ENCODE measurements around the gene RABAC1.

RABAC1 gene

GRCh38 chr19:41959056-41960053 is at the start of gene RABAC1:
TSS of gene RABAC1 (minus strand) at chr19:41959321. CDS start at chr19:41959292, 29 bp downstream.
- Histone ChIP-seq H3K9ac (ENCODE audit: low read length) (peak within 1 kb of the TSS; percentile 72), H3K27ac (ENCODE audit: low read depth, low read length) (peak within 1 kb of the TSS; percentile 71), H3K27me3 (ENCODE audit: control insufficient read depth, insufficient read depth, low read length) (peaks cover 4% of the 10 kb centered on the region), H3K4me1 (ENCODE audit: control insufficient read depth, insufficient read depth, low read length) (peaks cover 2% of the 10 kb centered on the region), H3K36me3 (ENCODE audit: control insufficient read depth, insufficient read depth, low read length) (peaks cover 2% of the 10 kb centered on the region), H3K4me3 (ENCODE audit: low read length) (peak within 1 kb of the TSS; percentile 87)

- Histone ChIP-seq H3K27me3 (ENCODE audit: control insufficient read depth, insufficient read depth, low read length) (peaks cover 3% of the 10 kb centered on the region), H3K36me3 (ENCODE audit: control insufficient read depth, insufficient read depth, low read length) (no peaks in the 10 kb centered on the region)
These were observed 47.4 kb upstream of the RABAC1 start for GRCh38 chr19:42006569-42006968.

GRCh38 chr19:42005504-42005903 is 46.4 kb upstream of the RABAC1 start:
- H3K27ac ChIP-seq (ENCODE audit: low read depth, low read length), result no peak overlapping the region
- H3K9ac ChIP-seq (ENCODE audit: low read length), result no peak overlapping the region
- no peaks in the 10 kb centered on the region for H3K36me3 ChIP-seq (ENCODE audit: control insufficient read depth, insufficient read depth, low read length)
- H3K27me3 ChIP-seq (ENCODE audit: control insufficient read depth, insufficient read depth, low read length), result peaks cover 3% of the 10 kb centered on the region
- H3K4me1 ChIP-seq (ENCODE audit: control insufficient read depth, insufficient read depth, low read length), result no peaks in the 10 kb centered on the region
- H3K4me3 ChIP-seq (ENCODE audit: low read length), result no peak overlapping the region

More at GRCh38 chr19:42006569-42006968, 47.4 kb upstream of the RABAC1 start:
- H3K27ac ChIP-seq (ENCODE audit: low read depth, low read length), result no peak overlapping the region
- H3K4me3 ChIP-seq (ENCODE audit: low read length), result no peak overlapping the region
- H3K9ac ChIP-seq (ENCODE audit: low read length), result no peak overlapping the region
- no peaks in the 10 kb centered on the region for H3K4me1 ChIP-seq (ENCODE audit: control insufficient read depth, insufficient read depth, low read length)

GRCh38 chr19:42003506-42004294 is 44.6 kb upstream of the RABAC1 start:
- H3K4me1 ChIP-seq (ENCODE audit: control insufficient read depth, insufficient read depth, low read length), result no peaks in the 10 kb centered on the region
- H3K9ac ChIP-seq (ENCODE audit: low read length), result no peak overlapping the region
- no peaks in the 10 kb centered on the region for H3K36me3 ChIP-seq (ENCODE audit: control insufficient read depth, insufficient read depth, low read length)
- H3K27me3 ChIP-seq (ENCODE audit: control insufficient read depth, insufficient read depth, low read length), result peaks cover 6% of the 10 kb centered on the region
- H3K4me3 ChIP-seq (ENCODE audit: low read length), result no peak overlapping the region
- no peak overlapping the region for H3K27ac ChIP-seq (ENCODE audit: low read depth, low read length)

GRCh38 chr19:41999878-42000208 is 40.7 kb upstream of the RABAC1 start:
- Histone ChIP-seq H3K36me3 (ENCODE audit: control insufficient read depth, insufficient read depth, low read length) (no peaks in the 10 kb centered on the region), H3K27me3 (ENCODE audit: control insufficient read depth, insufficient read depth, low read length) (peaks cover 34% of the 10 kb centered on the region), H3K4me1 (ENCODE audit: control insufficient read depth, insufficient read depth, low read length) (no peaks in the 10 kb centered on the region), H3K9ac (ENCODE audit: low read length) (no peak overlapping the region), H3K27ac (ENCODE audit: low read depth, low read length) (no peak overlapping the region), H3K4me3 (ENCODE audit: low read length) (no peak overlapping the region)

- Histone ChIP-seq H3K27ac (ENCODE audit: low read depth, low read length) (no peak overlapping the region), H3K27me3 (ENCODE audit: control insufficient read depth, insufficient read depth, low read length) (peaks cover 39% of the 10 kb centered on the region), H3K36me3 (ENCODE audit: control insufficient read depth, insufficient read depth, low read length) (no peaks in the 10 kb centered on the region), H3K4me1 (ENCODE audit: control insufficient read depth, insufficient read depth, low read length) (no peaks in the 10 kb centered on the region), H3K4me3 (ENCODE audit: low read length) (no peak overlapping the region), H3K9ac (ENCODE audit: low read length) (no peak overlapping the region)
These were observed 40.2 kb upstream of the RABAC1 start for GRCh38 chr19:41999071-41999877.

GRCh38 chr19:41998246-41999020 is 39.3 kb upstream of the RABAC1 start:
- no peaks in the 10 kb centered on the region for H3K4me1 ChIP-seq (ENCODE audit: control insufficient read depth, insufficient read depth, low read length)
- peaks cover 41% of the 10 kb centered on the region for H3K27me3 ChIP-seq (ENCODE audit: control insufficient read depth, insufficient read depth, low read length)

GRCh38 chr19:41997851-41998229 is 38.7 kb upstream of the RABAC1 start:
- Histone ChIP-seq H3K27ac (ENCODE audit: low read depth, low read length) (no peak overlapping the region), H3K4me1 (ENCODE audit: control insufficient read depth, insufficient read depth, low read length) (no peaks in the 10 kb centered on the region), H3K9ac (ENCODE audit: low read length) (no peak overlapping the region), H3K27me3 (ENCODE audit: control insufficient read depth, insufficient read depth, low read length) (peaks cover 45% of the 10 kb centered on the region), H3K4me3 (ENCODE audit: low read length) (peak overlapping the region; percentile 14), H3K36me3 (ENCODE audit: control insufficient read depth, insufficient read depth, low read length) (no peaks in the 10 kb centered on the region)

More at GRCh38 chr19:41998246-41999020, 39.3 kb upstream of the RABAC1 start:
- Histone ChIP-seq H3K4me3 (ENCODE audit: low read length) (no peak overlapping the region), H3K36me3 (ENCODE audit: control insufficient read depth, insufficient read depth, low read length) (no peaks in the 10 kb centered on the region), H3K27ac (ENCODE audit: low read depth, low read length) (no peak overlapping the region), H3K9ac (ENCODE audit: low read length) (no peak overlapping the region)

- no peak overlapping the region for H3K27ac ChIP-seq (ENCODE audit: low read depth, low read length)
- H3K27me3 ChIP-seq (ENCODE audit: control insufficient read depth, insufficient read depth, low read length), result peaks cover 45% of the 10 kb centered on the region
- H3K4me3 ChIP-seq (ENCODE audit: low read length), result no peak overlapping the region
- no peak overlapping the region for H3K9ac ChIP-seq (ENCODE audit: low read length)
- H3K36me3 ChIP-seq (ENCODE audit: control insufficient read depth, insufficient read depth, low read length), result no peaks in the 10 kb centered on the region
- H3K4me1 ChIP-seq (ENCODE audit: control insufficient read depth, insufficient read depth, low read length), result no peaks in the 10 kb centered on the region
These were observed 38.2 kb upstream of the RABAC1 start for GRCh38 chr19:41997121-41997850.

- H3K4me3 ChIP-seq (ENCODE audit: low read length), result no peak overlapping the region
- H3K9ac ChIP-seq (ENCODE audit: low read length), result no peak overlapping the region
- no peak overlapping the region for H3K27ac ChIP-seq (ENCODE audit: low read depth, low read length)
- no peaks in the 10 kb centered on the region for H3K36me3 ChIP-seq (ENCODE audit: control insufficient read depth, insufficient read depth, low read length)
- peaks cover 49% of the 10 kb centered on the region for H3K27me3 ChIP-seq (ENCODE audit: control insufficient read depth, insufficient read depth, low read length)
- no peaks in the 10 kb centered on the region for H3K4me1 ChIP-seq (ENCODE audit: control insufficient read depth, insufficient read depth, low read length)
These were observed 37.1 kb upstream of the RABAC1 start for GRCh38 chr19:41995959-41996797.

Measured in rectal smooth muscle tissue (tissue), 1 donor.